SIG-M5 (cell line): Measurements from ENCODE around the gene HCAR3.
"Not testable (repeated sequence)": the region's sequence is repeated elsewhere in the genome, so short reads cannot be mapped to it uniquely, and the experiment has no call there.

Source experiments
- DNase-seq: peaks from one replicate; lab custom pipeline; 2025; lab: John Stamatoyannopoulos, UW

The HCAR3 gene

DNA sequence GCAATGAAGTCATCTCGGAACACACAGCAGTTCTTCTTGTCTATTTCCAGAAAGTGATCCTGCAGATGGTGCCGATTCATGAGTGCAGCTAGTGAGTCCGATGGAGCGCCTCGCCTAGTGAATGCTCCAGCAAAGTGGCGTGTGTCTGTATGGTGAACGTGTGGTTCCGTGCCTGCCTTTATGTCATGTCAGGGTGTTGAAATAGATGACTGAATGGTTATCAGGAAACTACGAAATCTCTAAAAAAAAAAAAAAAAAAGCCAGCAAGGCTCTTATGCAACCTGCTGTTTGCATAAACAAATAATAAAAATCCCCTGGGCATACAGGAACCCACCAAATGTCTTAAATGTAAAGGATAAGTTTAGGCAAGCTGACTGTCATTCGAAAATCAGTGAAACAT is at the start of gene HCAR3:
Gene HCAR3, minus strand, starts transcription at position 154 of the 400 bp plus-strand sequence. Its CDS starts 74 bp downstream, at position 80.
- not testable (repeated sequence) for DNase-seq

GRCh38 chr12:122757568-122757967 is 41.0 kb upstream of the HCAR3 start:
- DNase-seq, result no peak

DNA sequence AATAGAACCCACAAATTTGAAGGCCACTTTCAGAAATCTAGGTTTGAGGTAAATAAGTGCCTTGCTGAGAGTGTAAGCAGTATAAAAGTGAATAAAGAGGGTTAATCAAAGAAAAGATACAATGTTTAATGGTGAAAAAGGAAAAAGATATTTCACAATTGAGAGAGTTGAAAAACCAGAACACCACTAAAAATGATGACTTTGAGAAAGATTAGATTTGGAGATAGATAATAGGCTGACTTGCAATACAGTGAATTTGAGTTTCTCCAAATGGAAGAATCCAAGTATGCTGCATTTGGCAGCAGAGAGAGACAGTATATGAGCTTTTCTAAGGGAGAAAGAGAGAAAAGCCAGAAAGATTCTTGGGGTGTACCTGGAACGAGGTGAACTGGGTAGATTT is 38.2 kb upstream of the HCAR3 start:
- DNase-seq, result no peak

GRCh38 chr12:122753319-122753650 is 36.7 kb upstream of the HCAR3 start:
- no peak for DNase-seq

GRCh38 chr12:122752464-122753318 is 36.1 kb upstream of the HCAR3 start, which contains the start of gene DENR:
TSS of gene DENR (plus strand) at chr12:122752824. CDS start at chr12:122753702, 878 bp downstream.
- peak; percentile 86 for DNase-seq

DNA sequence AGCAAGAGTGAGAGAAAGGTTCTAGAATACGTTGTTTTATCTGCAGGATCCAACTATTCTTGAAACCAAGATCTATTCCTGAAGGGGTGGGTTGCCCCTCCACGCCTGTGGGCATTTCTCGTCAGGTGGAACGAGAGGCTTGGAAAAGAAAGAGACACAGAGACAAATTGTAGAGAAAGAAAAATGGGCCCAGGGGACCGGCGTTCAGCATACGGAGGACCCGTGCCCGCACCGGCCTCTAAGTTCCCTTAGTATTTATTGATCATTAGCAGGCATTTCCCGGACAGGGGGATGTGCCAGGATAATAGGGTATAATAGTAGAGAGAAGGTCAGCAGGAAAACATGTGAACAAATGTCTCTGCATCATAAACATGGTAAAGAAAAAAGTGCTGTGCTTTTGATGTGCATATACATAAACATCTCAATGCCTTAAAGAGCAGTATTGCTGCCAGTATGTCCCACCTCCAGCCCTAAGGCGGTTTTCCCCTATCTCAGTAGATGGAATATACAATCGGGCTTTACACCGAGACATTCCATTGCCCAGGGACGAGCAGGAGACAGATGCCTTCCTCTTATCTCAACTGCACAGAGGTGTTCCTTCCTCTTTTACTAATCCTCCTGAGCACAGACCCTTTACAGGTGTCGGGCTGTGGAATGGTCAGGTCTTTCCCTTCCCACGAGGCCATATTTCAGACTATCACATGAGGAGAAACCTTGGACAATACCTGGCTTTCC is 34.3 kb upstream of the HCAR3 start:
- not testable (repeated sequence) for DNase-seq

DNA sequence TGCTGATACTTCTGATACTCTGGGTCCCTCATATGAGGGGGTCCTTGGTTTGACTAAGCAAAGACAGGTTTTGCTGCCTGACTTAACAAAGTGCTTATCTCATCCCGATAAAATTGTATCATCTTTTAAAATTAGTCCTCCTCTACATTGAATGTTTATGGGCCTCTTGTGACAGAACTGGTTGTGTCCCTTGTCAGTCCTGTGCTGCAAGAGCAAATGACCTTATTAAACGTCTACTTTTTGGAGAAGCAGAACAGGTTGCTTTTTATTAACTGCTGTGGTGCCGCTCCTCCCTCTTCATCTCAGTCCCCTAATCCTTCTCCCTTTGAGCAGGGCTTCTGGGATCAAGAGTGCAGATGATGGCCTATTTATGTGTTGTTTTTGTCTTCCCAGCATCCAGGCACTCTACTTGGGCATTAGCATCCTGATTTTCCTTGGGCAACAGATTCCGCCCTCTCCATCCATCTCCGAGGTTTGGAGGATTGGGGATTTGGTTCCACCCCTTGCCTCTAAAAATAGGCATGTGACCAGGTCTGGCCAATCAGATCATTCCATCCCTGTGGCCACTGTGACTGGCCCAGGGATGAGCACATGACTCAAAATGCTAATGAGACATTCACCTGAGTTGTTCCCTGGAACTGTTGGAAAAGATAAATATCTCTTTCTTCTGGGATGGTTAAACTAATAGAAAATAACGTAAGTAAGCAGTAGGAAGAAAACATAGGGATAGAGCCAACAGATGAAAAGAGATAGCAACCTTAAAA is 33.1 kb upstream of the HCAR3 start:
- no peak for DNase-seq

DNA sequence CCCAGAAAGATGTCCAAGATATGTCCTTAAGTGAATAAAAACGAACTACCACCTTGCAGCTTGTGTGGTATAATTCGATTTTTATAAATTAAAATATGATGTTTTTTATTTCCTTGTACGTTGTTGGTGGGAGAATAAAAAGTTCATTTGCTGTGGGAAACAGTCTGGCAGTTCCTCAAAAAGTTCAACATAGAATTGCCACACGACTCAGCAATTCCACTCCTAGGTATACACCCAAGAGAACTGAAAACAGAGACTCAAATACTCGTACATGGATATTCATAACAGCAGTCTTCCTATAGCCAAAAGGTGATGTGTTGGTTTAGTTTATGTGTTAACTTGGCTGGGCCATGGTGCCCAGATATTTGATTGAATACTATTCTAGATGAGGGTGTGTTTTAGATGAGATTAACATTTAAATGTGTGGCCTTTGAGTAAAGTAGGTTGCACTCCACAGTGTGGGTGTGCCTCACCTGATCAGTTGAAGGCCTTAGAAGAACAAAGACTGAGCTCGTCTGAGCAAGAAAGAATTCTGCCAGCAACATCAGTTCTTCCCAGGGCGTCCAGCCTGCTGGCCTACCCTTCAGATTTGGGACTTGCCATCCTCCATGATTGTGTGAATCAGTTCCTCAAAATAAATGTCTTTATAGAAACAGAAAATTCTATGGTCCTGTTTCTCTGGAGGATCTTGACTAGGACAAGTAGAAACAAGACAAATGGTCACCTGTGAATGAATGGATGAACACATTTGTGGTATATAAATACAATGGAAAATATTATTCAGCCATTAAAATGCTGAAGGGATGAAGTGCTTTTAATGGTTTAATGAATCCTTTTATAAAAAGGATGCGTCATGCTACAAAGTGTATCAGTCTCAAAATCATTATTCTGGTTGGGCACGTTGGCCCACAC is 30.9 kb upstream of the HCAR3 start:
- no peak for DNase-seq

DNA sequence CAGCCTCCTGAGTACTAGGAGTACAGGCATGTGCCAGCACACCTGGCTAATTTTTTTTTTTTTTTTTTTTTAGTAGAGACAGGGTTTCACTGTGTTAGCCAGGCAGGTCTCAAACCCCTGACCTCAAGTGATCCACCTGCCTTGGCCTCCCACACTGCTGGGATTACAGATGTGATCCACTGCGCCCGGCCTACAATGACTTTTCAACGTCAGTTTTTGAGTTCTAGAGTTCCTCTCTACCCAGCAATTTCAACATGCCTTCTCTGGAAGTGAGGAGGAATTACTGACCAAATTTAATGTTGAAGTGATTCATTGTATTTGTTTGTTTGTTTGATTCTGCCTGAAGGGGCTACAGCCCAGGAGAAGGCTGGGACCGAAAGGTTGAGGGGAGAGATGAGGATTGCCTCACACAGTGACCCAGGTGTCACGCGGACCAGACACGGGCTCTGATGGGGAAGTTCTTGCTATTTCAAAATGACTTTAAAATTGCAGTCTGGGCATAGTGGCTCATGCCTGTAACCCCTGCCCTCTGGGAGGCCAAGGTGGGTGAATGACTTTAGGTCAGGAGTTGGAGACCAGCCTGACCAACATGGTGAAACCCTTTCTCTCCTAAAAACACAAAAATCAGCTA is 27.4 kb upstream of the HCAR3 start:
- DNase-seq, result no peak

GRCh38 chr12:122740351-122740750 is 23.7 kb upstream of the HCAR3 start:
- DNase-seq, result no peak

- DNase-seq, result no peak
These were observed 22.0 kb upstream of the HCAR3 start for GRCh38 chr12:122738571-122738970.

GRCh38 chr12:122732611-122733010 is 16.0 kb upstream of the HCAR3 start:
- no peak for DNase-seq

- DNase-seq, result no peak
These were observed 15.6 kb upstream of the HCAR3 start for GRCh38 chr12:122732170-122732569.

DNA sequence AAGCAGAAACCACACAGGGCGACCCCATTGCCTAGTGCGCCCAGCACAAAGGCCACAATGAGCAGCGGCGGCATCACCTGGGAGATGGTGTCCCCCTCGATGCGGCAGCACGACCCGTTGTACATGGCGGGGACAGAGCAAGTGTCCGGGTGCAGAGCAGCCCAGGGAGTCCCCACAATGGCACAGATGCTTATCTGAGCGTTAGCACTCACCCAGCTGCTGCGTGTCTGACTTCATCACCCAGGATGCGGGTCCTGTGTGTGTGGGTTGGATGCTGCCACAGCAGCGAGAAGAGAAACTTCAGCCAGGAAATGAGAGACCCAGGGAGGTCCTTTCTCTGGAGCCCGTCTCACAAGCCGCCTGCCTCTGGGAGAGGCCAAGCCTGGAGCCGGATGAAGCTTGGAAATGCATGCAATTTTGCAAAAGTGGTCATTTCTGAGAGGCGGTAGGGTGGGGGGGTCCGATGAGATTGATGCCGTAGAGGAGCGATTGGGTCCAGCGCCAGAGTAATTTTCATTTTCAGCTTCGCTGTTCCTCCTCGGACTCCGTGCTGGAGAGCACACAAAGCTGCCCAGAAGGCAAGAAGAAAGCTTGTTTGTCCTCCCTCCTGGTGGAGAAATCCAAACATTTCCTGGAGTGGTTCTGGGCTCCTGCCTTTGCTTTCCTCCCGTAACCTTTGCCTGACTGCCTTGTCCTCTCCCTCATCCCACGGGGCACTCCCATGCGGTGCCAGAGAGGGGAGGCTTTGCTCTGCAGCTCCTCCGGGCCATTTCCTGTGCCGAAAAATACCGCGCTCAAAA is 13.8 kb upstream of the HCAR3 start, which contains the start of gene HCAR1:
Gene HCAR1, minus strand, starts transcription at position 630 of the 800 bp plus-strand sequence. Its CDS starts 505 bp downstream, at position 125.
- no peak for DNase-seq

DNA sequence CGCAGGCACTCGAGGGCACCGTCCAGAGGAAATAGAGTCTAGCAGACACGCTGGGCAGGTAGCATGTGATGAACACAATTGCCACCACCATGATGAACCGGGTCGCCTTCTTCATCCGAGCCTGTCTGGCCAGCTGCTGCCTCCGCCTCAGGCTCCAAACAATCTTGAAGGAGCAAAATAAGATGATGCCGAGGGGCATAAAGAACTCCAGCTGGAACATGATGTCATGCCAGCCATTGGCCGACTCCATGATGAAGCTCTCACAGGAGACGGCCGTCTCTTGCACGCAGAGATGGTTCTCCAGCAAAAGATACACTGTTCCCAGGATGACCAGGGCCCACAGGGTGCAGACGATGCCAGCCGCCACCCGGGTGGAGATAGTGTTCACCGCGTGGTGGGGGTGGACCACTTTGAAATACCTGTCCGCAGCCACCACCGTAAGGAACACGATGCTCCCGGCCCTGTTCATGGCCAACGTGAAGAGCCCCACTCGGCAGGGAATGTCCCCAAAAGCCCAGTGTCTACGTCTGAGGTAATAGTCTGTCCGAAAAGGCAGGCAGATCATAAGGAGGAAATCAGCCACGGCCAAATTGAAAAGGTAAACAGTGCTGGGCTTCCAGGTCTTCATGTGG is 13.1 kb upstream of the HCAR3 start:
- no peak for DNase-seq

DNA sequence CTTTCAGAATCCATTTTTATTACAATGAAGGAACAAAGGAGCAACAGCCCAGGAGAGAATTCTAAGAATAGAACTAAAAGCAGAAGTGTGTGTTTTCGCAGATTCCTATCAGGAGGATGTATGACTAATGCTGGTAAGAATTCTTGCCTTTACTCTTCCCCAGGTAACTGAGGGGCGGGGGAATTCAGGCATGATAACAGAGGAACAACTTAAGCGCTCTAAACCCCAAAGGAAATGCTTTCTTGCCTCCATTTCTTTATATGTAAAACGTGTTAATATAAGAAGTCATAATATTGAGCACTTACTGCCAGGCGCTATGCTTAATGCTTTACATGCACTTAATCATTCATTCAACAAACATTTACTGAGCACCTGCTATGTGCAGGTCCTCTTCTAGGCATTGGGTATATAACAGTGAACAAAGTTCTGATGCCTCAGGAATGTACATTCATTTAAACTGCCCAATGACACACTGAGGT is 9.5 kb upstream of the HCAR3 start:
- no peak for DNase-seq

DNA sequence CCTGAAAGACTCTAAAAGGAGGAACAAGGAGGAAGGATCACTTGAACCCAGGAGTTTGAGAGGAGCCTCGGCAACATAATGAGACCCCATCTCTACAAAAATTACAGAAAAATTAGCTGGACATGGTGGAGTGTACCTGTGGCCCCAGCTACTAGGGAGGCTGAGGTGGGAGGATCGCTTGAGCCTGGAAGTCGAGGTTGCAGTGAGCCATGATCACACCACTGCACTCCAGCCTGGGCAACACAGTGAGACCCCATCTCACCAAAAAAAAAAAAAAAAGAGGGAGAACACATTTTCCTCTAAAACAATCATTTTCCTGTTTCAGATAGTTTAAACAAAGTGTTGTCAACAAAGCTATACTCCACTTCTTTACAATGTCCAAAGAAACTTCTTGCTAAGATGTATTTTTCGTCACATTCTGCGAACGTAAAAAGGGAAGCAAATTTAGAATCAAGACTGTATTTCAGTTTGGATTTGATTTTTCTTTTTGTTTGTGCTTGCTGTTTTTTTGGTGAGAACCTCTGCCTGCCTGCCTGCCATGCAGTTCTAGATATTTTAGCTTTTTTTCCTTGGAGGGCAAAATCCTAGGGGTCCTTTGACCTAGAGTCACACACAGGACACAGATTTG is 9.0 kb upstream of the HCAR3 start:
- DNase-seq, result no peak

DNA sequence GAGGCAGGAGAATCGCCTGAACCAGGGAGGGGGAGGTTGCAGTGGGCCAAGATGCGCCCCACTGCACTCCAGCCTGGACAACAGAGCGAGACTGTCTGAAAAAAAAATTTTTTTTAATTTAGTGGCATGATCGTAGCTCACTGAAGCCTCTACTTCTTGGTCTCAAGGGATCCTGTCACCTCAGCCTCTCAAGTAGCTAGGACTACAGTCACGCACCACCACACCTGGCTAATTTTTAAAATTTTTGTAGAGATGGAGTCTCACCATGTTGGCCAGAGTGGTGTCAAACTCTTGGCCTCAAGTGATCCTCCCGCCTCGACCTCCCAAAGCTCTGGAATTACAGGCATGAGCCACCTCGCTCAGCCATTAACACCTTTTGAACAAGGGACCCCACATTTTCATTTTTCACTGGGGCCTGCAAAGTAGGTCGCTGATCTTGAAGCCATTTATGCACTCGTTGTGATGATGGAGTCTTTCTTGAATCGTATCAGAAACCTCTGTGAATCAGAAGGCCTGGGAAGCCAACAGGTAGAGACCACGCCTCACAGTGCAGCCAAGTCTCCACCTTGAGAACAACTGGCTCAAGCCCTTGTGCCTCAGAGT is 8.1 kb upstream of the HCAR3 start:
- no peak for DNase-seq
